MCF 10A (cell line): ENCODE results near the gene GPAT2. TPM values are rescaled to one million over a fixed set of nuclear protein-coding genes. Genes with fewer than 3 reads are reported as not detected.
"Not testable (repeated sequence)": the region's sequence is repeated elsewhere in the genome, so short reads cannot be mapped to it uniquely, and the experiment has no call there.

Source experiments
- BruUV-seq: library from RNA; stranded (reverse); fragments of 400-500 nt; replicated peaks from 2 replicates; lab custom pipeline; 2021; lab: Mats Ljungman, UMichigan
- CTCF ChIA-PET: fragments of 300-600 bp; sonication (Branson Sonifier 250); formaldehyde crosslinking; extraction: SDS; loops from one replicate; lab custom pipeline; 2021; ENCODE audit warnings: antibody characterized with exemption, inconsistent platforms; lab: Yijun Ruan, JAX
- POLR2A ChIA-PET: fragments of 300-600, 350-650 bp; sonication (Branson Sonifier 250); formaldehyde crosslinking; extraction: SDS; loops from one replicate; lab custom pipeline; 2020; ENCODE audit warnings: antibody characterized with exemption, inconsistent platforms; lab: Yijun Ruan, JAX
- DNase-seq: peaks from one replicate; pipeline ENCODE4 v3.0.0-alpha.2; 2018; ENCODE audit not compliant: unreplicated experiment
- H3K27ac Mint-ChIP-seq: one replicate; pipeline ENCODE4 v1.8.0; 2022; ENCODE audit warnings: mild to moderate bottlenecking, low read depth, mixed read lengths; ENCODE audit not compliant: unreplicated experiment
- H3K27me3 Mint-ChIP-seq: one replicate; pipeline ENCODE4 v1.8.0; 2022; ENCODE audit warnings: mixed read lengths; ENCODE audit not compliant: insufficient read depth, unreplicated experiment
- H3K36me3 Mint-ChIP-seq: one replicate; pipeline ENCODE4 v1.8.0; 2022; ENCODE audit warnings: mild to moderate bottlenecking, moderate library complexity, mixed read lengths; ENCODE audit not compliant: insufficient read depth, unreplicated experiment
- H3K4me1 Mint-ChIP-seq: one replicate; pipeline ENCODE4 v1.8.0; 2022; ENCODE audit warnings: mixed read lengths; ENCODE audit not compliant: insufficient read depth, unreplicated experiment
- H3K4me3 Mint-ChIP-seq: one replicate; pipeline ENCODE4 v1.8.0; 2022; ENCODE audit warnings: mild to moderate bottlenecking, moderate library complexity, mixed read lengths; ENCODE audit not compliant: unreplicated experiment
- H3K9me3 Mint-ChIP-seq: one replicate; pipeline ENCODE4 v1.8.0; 2022; ENCODE audit warnings: mixed read lengths; ENCODE audit not compliant: unreplicated experiment
- intact Hi-C: fragments of 100-400 bp; cut with micrococcal nuclease; formaldehyde crosslinking; loops from 2 replicates; pipeline ENCODE4 v1.14.1; 2022
- total RNA-seq: library from RNA; stranded (reverse); gene quantifications from 2 replicates; pipeline ENCODE4 v1.2.3, GENCODE V29; 2022

GPAT2 gene
- total RNA-seq, 1 experiment from 2014 or later: not detected

DNA sequence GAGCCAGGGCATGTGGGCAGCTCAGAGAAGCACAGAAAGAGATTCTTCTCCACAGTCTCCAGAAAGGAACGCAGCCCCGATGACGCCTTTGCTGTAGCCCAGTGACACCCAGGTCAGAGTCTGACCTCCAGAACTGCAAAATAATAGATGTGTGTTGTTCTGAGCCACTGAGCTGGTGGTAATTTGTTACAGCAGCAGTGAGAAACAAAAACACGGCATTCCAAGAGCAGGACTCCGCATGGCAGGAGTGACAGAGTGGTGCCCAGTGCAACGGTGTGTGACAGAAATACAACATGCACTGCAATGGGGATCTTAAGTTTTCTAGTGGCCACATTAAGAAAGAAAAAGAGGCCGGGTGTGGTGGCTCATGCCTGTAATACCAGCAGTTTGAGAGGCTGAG is 18.7 kb upstream of the GPAT2 start:
- H3K4me1 Mint-ChIP-seq, H3K27ac Mint-ChIP-seq, H3K27me3 Mint-ChIP-seq, POLR2A ChIA-PET, H3K4me3 Mint-ChIP-seq, CTCF ChIA-PET, intact Hi-C loops, BruUV-seq, DNase-seq, H3K9me3 Mint-ChIP-seq, H3K36me3 Mint-ChIP-seq: not testable (repeated sequence)

DNA sequence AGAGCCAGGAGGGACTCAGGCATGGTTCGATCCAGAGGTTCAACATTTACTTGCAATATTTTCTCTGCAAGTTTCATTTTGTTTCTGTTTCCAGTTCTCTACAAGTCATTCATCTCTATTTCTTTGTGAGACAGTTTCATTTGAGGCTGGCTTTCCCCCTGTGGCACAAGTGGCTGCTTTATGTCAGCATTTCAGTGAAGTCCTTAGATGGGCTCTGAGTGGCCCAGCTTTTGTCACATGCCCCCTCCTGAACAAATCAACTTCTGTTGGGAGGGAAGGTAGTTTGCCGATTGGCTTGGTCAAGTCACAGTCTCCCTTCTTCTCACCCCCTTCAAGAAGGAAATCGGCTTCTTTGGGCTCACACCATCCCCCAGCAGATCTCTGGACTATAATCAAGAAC is 17.9 kb upstream of the GPAT2 start:
- H3K27me3 Mint-ChIP-seq, H3K4me3 Mint-ChIP-seq, H3K4me1 Mint-ChIP-seq, H3K36me3 Mint-ChIP-seq, DNase-seq, intact Hi-C loops, CTCF ChIA-PET, POLR2A ChIA-PET, BruUV-seq, H3K27ac Mint-ChIP-seq, H3K9me3 Mint-ChIP-seq: not testable (repeated sequence)

GRCh38 chr2:96049917-96050262 is 15.2 kb upstream of the GPAT2 start:
- not testable (repeated sequence) for H3K36me3 Mint-ChIP-seq, H3K9me3 Mint-ChIP-seq

DNA sequence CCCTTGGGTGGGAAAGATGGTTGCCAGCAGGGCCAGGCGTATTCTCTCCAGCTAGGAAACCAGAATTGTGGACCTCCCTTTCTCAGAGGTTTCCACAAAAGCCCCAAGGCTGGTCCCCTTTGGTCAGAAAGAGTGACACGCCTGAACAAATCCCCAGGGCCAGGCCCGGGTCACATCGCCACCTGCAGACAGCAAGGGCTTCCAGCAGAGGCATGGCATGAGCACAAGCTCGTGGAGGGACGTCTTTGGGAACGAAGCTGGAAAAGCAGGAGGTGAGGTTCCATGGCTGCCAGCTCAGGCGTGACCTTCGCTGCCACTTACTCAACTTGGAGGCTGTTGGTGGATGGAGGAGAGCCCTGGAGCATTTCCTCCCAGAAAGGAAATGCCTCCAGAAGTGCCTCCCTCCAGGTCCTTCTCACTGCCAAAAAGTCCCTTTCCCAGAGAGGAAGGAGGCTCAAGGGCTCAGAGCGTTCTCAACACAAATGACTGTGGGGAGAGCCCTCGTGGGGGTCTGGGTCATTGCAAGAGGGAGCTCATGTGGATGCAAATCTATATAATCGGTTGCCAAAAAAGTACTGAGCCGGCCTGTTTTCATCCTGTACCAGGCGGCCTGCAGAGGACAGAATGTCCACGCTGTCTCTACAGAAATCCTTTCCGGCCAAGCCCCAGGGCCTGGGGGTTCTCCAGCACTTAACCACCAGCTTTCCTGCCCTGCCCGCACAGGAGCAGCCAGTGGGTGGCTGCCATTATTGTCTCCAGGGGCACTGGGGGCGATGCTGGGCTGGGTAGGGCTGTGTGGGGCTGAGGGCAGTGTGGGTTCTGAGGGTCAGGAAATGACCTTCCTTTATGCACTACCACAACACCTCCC is 14.6 kb upstream of the GPAT2 start:
- not testable (repeated sequence) for H3K4me1 Mint-ChIP-seq, H3K27me3 Mint-ChIP-seq

More at GRCh38 chr2:96049917-96050262, 15.2 kb upstream of the GPAT2 start:
- H3K27me3 Mint-ChIP-seq, H3K27ac Mint-ChIP-seq, DNase-seq, intact Hi-C loops, H3K4me1 Mint-ChIP-seq, CTCF ChIA-PET, H3K4me3 Mint-ChIP-seq, POLR2A ChIA-PET, BruUV-seq: not testable (repeated sequence)

GRCh38 chr2:96035554-96035953 is 838 bp upstream of the GPAT2 start:
- H3K27ac Mint-ChIP-seq, H3K36me3 Mint-ChIP-seq, H3K4me3 Mint-ChIP-seq, BruUV-seq, intact Hi-C loops, H3K27me3 Mint-ChIP-seq, DNase-seq, H3K4me1 Mint-ChIP-seq, H3K9me3 Mint-ChIP-seq, POLR2A ChIA-PET, CTCF ChIA-PET: not testable (repeated sequence)

More for the DNA sequence above, 14.6 kb upstream of the GPAT2 start:
- CTCF ChIA-PET, H3K9me3 Mint-ChIP-seq, BruUV-seq, H3K4me3 Mint-ChIP-seq, H3K27ac Mint-ChIP-seq, H3K36me3 Mint-ChIP-seq, POLR2A ChIA-PET, intact Hi-C loops, DNase-seq: not testable (repeated sequence)

GRCh38 chr2:96033997-96034396 is 719 bp downstream of the GPAT2 start:
- BruUV-seq: not testable (repeated sequence)

DNA sequence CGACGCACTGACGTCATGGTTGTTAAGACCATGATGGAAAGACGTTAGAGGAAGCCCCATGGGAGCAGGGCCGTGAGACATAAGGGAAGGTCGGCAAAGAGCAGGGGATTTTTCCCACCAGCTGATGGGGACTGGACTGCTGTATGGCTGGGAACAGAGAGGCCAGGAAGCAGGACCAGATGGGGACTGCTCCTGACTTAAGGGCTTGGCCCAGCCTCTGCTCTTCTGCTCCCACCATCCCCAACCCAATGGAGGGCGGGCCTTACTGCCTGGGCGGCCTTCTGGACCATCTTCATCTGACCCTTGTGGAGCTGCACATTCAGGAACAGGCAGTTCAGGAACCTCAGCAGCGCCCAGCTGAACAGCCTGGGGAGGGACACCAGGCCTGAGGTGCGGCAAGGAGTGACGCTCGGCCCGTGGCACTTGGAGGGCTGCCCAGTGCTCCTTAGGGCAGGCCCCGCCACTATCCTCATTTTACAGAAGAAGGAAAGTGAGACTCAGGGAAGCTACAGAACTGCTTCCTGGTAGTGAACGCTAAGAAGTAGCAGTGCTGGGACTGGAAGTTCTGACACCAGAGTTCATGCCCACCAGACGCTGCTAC is 6.9 kb downstream of the GPAT2 start:
- H3K27me3 Mint-ChIP-seq, CTCF ChIA-PET, H3K4me1 Mint-ChIP-seq, H3K4me3 Mint-ChIP-seq, BruUV-seq, H3K36me3 Mint-ChIP-seq, H3K27ac Mint-ChIP-seq, DNase-seq, POLR2A ChIA-PET, H3K9me3 Mint-ChIP-seq: not testable (repeated sequence)
- intact Hi-C loops: loop anchor here (10.0 kb wide), 1 partner anchor 147 kb away; no protein-coding TSS in a partner anchor

More at GRCh38 chr2:96033997-96034396, 719 bp downstream of the GPAT2 start:
- H3K27me3 Mint-ChIP-seq, DNase-seq, POLR2A ChIA-PET, H3K4me1 Mint-ChIP-seq, intact Hi-C loops, H3K9me3 Mint-ChIP-seq, H3K36me3 Mint-ChIP-seq, H3K4me3 Mint-ChIP-seq, CTCF ChIA-PET, H3K27ac Mint-ChIP-seq: not testable (repeated sequence)

DNA sequence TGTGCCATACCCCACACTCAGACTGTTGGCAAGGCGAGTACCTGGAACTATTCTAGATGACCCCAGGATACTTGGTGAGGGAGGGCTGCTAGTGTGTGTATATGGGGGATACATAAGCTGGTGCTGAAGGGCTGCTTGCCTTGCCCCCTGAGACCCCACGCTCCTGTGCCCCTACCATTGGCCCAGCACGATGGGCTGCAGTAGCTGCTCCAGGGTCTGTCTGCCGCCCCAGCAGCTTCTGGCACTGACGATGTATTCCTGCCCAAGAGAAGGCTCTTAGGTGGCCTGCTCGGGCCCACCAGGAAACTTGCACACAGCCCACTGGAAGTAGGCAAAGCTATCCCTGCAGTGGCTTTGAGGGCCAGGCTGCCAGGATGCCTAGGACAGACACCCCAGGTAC is 9.0 kb downstream of the GPAT2 start:
- H3K4me3 Mint-ChIP-seq, H3K27ac Mint-ChIP-seq, H3K9me3 Mint-ChIP-seq, H3K4me1 Mint-ChIP-seq, BruUV-seq, H3K36me3 Mint-ChIP-seq, POLR2A ChIA-PET, H3K27me3 Mint-ChIP-seq, DNase-seq: not testable (repeated sequence)
- CTCF ChIA-PET: interaction anchor here (1.1 to 5.1 kb wide), 3 partner anchors 33 to 148 kb away, joined by 5 to 54 read pairs (median 5); no protein-coding TSS in a partner anchor
- intact Hi-C loops: loop anchor here (10.0 kb wide), 1 partner anchor 149 kb away; no protein-coding TSS in a partner anchor
